DOHH2 (cell line): ENCODE data around the gene SUN2.

Experiments used
- H3F3A ChIP-seq: fragments of 200-600 bp; sonication (generic), shearing (Covaris generic); 2 replicates; pipeline ENCODE4 v1.6.0; 2016; ENCODE audit warnings: antibody characterized with exemption, mild to moderate bottlenecking; ENCODE audit not compliant: control insufficient read depth, insufficient read depth
- H3K27ac ChIP-seq: fragments of 200-600 bp; sonication (generic); 2 replicates; pipeline ENCODE4 v1.5.1; 2014; ENCODE audit warnings: low read depth, mild to moderate bottlenecking, low read length, moderate library complexity
- H3K27me3 ChIP-seq: fragments of 200-600 bp; sonication (generic); 2 replicates; pipeline ENCODE4 v1.6.1; 2014; ENCODE audit warnings: mild to moderate bottlenecking, low read length, mixed read lengths; ENCODE audit not compliant: control insufficient read depth
- H3K36me3 ChIP-seq: fragments of 200-600 bp; sonication (generic); 2 replicates; pipeline ENCODE4 v1.6.1; 2014; ENCODE audit warnings: mild to moderate bottlenecking, low read length, moderate library complexity, mixed read lengths; ENCODE audit not compliant: control insufficient read depth
- H3K4me1 ChIP-seq: fragments of 200-600 bp; sonication (generic); 2 replicates; pipeline ENCODE4 v1.6.1; 2014; ENCODE audit warnings: mild to moderate bottlenecking, low read length, mixed read lengths; ENCODE audit not compliant: control insufficient read depth
- H3K4me2 ChIP-seq: fragments of 200-600 bp; sonication (generic); 2 replicates; pipeline ENCODE4 v1.6.0; 2014; ENCODE audit warnings: mild to moderate bottlenecking, low read length, moderate library complexity
- H3K4me3 ChIP-seq: fragments of 200-600 bp; sonication (generic); 2 replicates; pipeline ENCODE4 v1.5.1; 2014; ENCODE audit warnings: mild to moderate bottlenecking, low read length, mixed read lengths
- H3K79me2 ChIP-seq: fragments of 200-600 bp; sonication (generic); 2 replicates; pipeline ENCODE4 v1.6.1; 2014; ENCODE audit warnings: mild to moderate bottlenecking, low read length, mixed read lengths; ENCODE audit not compliant: control insufficient read depth
- H3K9me2 ChIP-seq: fragments of 200-600 bp; sonication (generic); replicated peaks from 2 replicates; pipeline ENCODE4 v1.6.1; 2014; ENCODE audit warnings: mild to moderate bottlenecking, low read length, mixed read lengths; ENCODE audit not compliant: control insufficient read depth
- H3K9me3 ChIP-seq: fragments of 200-600 bp; sonication (generic); 2 replicates; pipeline ENCODE4 v1.6.1; 2014; ENCODE audit warnings: antibody characterized with exemption, low read length, mixed read lengths; ENCODE audit not compliant: control insufficient read depth, insufficient read depth
- H4K20me1 ChIP-seq: fragments of 200-600 bp; sonication (generic); 2 replicates; pipeline ENCODE4 v1.6.0; 2014; ENCODE audit warnings: low read depth, mild to moderate bottlenecking, antibody characterized with exemption, low read length, moderate library complexity; ENCODE audit not compliant: control insufficient read depth, insufficient read depth
- CTCF ChIP-seq: fragments of 200-600 bp; sonication (generic); IDR thresholded peaks from one replicate; pipeline ENCODE4 v1.5.1; 2014; ENCODE audit warnings: antibody characterized with exemption, mild to moderate bottlenecking, low read depth, low read length; ENCODE audit not compliant: poor library complexity, severe bottlenecking
- EZH2phosphoT487 ChIP-seq: fragments of 200-600 bp; sonication (generic); IDR thresholded peaks from 2 replicates; pipeline ENCODE4 v1.6.1; 2017; ENCODE audit warnings: borderline replicate concordance, mild to moderate bottlenecking, antibody characterized with exemption, low read length, moderate library complexity, mixed read lengths

Gene SUN2

DNA sequence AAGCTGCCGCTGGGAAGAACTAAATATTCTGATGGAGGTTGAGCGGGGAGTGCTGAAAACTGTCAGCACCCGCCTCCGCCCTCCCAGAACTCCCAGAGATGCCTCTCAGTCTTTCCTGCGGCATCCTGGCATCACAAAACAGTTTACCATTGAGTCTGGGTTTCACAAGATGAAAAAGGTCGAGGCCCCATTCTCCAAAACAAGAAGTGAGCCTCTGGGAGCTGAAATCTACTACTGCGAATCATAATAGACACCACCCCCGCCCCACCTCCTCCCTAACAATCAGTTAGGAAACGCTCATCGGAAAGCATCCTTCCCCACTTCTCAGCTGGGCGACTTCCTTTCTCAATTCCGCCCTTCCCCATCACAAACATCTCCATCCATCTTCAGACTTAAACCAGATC, 1.0 kb downstream of the SUN2 start:
- Histone ChIP-seq H3K79me2 (peaks cover 33% of the 10 kb centered on the region), H3K27me3 (no peaks in the 10 kb centered on the region), H3K27ac (peak overlapping the region; percentile 70), H3K4me2 (peak overlapping the region; percentile 90), H3K4me3 (peak overlapping the region; percentile 86), H3K9me3 (no peaks in the 10 kb centered on the region), H3K9me2 (no peaks in the 10 kb centered on the region), H4K20me1 (0 out of 2 replicates have a peak, but pooled peaks cover 3% of the 10 kb centered on the region), H3F3A (peaks cover 8% of the 10 kb centered on the region), H3K4me1 (peaks cover 52% of the 10 kb centered on the region), H3K36me3 (peaks cover 43% of the 10 kb centered on the region)
- no peak for TF ChIP-seq CTCF
- TF ChIP-seq EZH2phosphoT487: no peak

- peaks cover 49% of the 10 kb centered on the region for H3K36me3 ChIP-seq
- TF ChIP-seq CTCF (no peak), EZH2phosphoT487 (no peak)
- no peaks in the 10 kb centered on the region for H3K9me2 ChIP-seq
- H4K20me1 ChIP-seq: 0 out of 2 replicates have a peak, but pooled peaks cover 3% of the 10 kb centered on the region
- peaks cover 33% of the 10 kb centered on the region for H3K79me2 ChIP-seq
- no peaks in the 10 kb centered on the region for H3K9me3 ChIP-seq
- H3F3A ChIP-seq: peaks cover 8% of the 10 kb centered on the region
- H3K4me2 ChIP-seq: peak overlapping the region; percentile 90
- H3K4me1 ChIP-seq: peaks cover 57% of the 10 kb centered on the region
- no peaks in the 10 kb centered on the region for H3K27me3 ChIP-seq
- peak overlapping the region; percentile 86 for H3K4me3 ChIP-seq
- H3K27ac ChIP-seq: peak overlapping the region; percentile 70
These were observed 1.6 kb downstream of the SUN2 start for GRCh38 chr22:38753948-38754750.

- TF ChIP-seq EZH2phosphoT487 (no peak), CTCF (no peak)
- H3K79me2 ChIP-seq: peaks cover 33% of the 10 kb centered on the region
- H3K27me3 ChIP-seq: no peaks in the 10 kb centered on the region
- H4K20me1 ChIP-seq: 0 out of 2 replicates have a peak, but pooled peaks cover 3% of the 10 kb centered on the region
- H3K9me2 ChIP-seq: no peaks in the 10 kb centered on the region
- peak overlapping the region; percentile 85 for H3K27ac ChIP-seq
- H3K4me3 ChIP-seq: peak overlapping the region; percentile 64
- peak overlapping the region; percentile 71 for H3K4me2 ChIP-seq
- peaks cover 11% of the 10 kb centered on the region for H3F3A ChIP-seq
- no peaks in the 10 kb centered on the region for H3K9me3 ChIP-seq
- peaks cover 67% of the 10 kb centered on the region for H3K36me3 ChIP-seq
- peaks cover 49% of the 10 kb centered on the region for H3K4me1 ChIP-seq
These were observed 4.1 kb downstream of the SUN2 start for GRCh38 chr22:38751422-38752346.
